Activated CD8-positive, alpha-beta T cell treated with anti-CD3 and anti-CD28 coated beads for 36 hours (primary cell): ENCODE measurements around the gene MRGPRX1. TPM values are rescaled to one million over a fixed set of nuclear protein-coding genes. Genes with fewer than 3 reads are reported as not detected.

Experiments
- ATAC-seq: fragments of 200-7000 bp; cut with Tn5 transposase; one replicate; pipeline ENCODE4 v1.10.0; 2021; ENCODE audit warnings: mild to moderate bottlenecking, moderate library complexity
- CTCF ChIA-PET: fragments of 350-600 bp; sonication (Branson Sonifier 250); formaldehyde crosslinking; loops from one replicate; lab custom pipeline; 2021; ENCODE audit warnings: antibody characterized with exemption; lab: Charles Lee
- POLR2A ChIA-PET: fragments of 350-600 bp; sonication (Branson Sonifier 250); formaldehyde crosslinking; loops from one replicate; lab custom pipeline; 2021; ENCODE audit warnings: antibody characterized with exemption; lab: Charles Lee
- DNase-seq: peaks from one replicate; pipeline ENCODE4 v3.0.0-alpha.2; 2020
- H3K27ac Mint-ChIP-seq: one replicate; pipeline ENCODE4 v1.8.0; 2021; ENCODE audit warnings: mild to moderate bottlenecking, mixed read lengths
- H3K27me3 Mint-ChIP-seq: one replicate; pipeline ENCODE4 v1.8.0; 2021; ENCODE audit warnings: mixed read lengths
- H3K36me3 Mint-ChIP-seq: one replicate; pipeline ENCODE4 v1.8.0; 2021; ENCODE audit warnings: low read depth, mixed read lengths
- H3K4me1 Mint-ChIP-seq: one replicate; pipeline ENCODE4 v1.8.0; 2021; ENCODE audit warnings: low read depth, mixed read lengths
- H3K4me3 Mint-ChIP-seq: one replicate; pipeline ENCODE4 v1.8.0; 2021; ENCODE audit warnings: mild to moderate bottlenecking, moderate library complexity, mixed read lengths
- H3K9me3 Mint-ChIP-seq: one replicate; pipeline ENCODE4 v1.8.0; 2021; ENCODE audit warnings: mixed read lengths
- CTCF ChIP-seq: fragments of 200-600 bp; IDR thresholded peaks from one replicate; pipeline ENCODE4 v1.8.0; 2022; ENCODE audit warnings: antibody characterized with exemption, mild to moderate bottlenecking
- intact Hi-C: fragments of 100-400 bp; cut with micrococcal nuclease; formaldehyde crosslinking; loops from one replicate; pipeline ENCODE4 v1.10.0; 2022
- total RNA-seq, 2 experiments: library from RNA; stranded (reverse); gene quantifications; one replicate each; pipeline ENCODE4 v1.2.3, GENCODE V29; 2021

MRGPRX1 gene
- total RNA-seq, 2 experiments from 2014 or later = not detected

DNA sequence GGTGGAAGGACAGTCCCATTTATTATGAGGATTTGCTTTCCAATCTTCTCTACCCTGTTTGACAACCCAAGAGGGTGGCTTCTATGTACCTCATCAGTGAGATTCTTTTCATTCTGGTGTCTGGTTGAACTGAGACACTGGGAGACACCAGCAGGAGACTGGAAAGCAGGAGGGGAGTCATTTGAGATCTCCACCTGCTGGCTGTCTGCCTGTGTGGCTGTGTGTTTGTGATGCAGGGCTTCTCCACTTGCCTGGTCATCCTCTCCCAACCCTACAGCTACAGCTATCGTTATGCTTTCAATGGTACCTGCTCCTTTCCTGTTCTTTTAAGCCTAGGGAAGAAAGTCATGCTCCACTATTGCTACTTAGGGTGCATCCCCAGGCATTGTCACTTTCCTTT is 48.6 kb downstream of the MRGPRX1 start:
- Mint-ChIP-seq H3K27ac (no peak overlapping the region), H3K27me3 (peaks cover 9% of the 10 kb centered on the region), H3K4me1 (no peaks in the 10 kb centered on the region), H3K36me3 (no peaks in the 10 kb centered on the region), H3K9me3 (peaks cover 2% of the 10 kb centered on the region), H3K4me3 (no peak overlapping the region)
- TF ChIP-seq CTCF = no peak
- ATAC-seq (no peak), DNase-seq (no peak)
- ChIA-PET CTCF (no interaction called here), POLR2A (no interaction called here)
- intact Hi-C loops = no loop called here

Other genes starting within 250 kb of the MRGPRX1 start
- gene TMEM86A, start 240.6 kb downstream of the MRGPRX1 start, total RNA-seq = under 1 TPM; 0.11 to 0.34 TPM
- 1 to 10 TPM in 1 of 2 experiments, under 1 TPM in 1; 0.43 to 1.4 TPM for gene IGSF22, start 213.2 kb downstream of the MRGPRX1 start, total RNA-seq
- not detected for gene PTPN5, start 147.6 kb downstream of the MRGPRX1 start, total RNA-seq
- gene MRGPRX2, start 121.3 kb upstream of the MRGPRX1 start, total RNA-seq = not detected
- 10 to 100 TPM; 16.7 to 17.2 TPM for gene ZDHHC13, start 177.8 kb upstream of the MRGPRX1 start, total RNA-seq